SH-SY5Y (cell line): Measurements from ENCODE around the gene VGF.

Experiments used
- GATA2 ChIP-seq: IDR thresholded peaks from 2 replicates; pipeline ENCODE4 v1.6.1; 2011; ENCODE audit warnings: mild to moderate bottlenecking, low read depth, low read length
- GATA3 ChIP-seq: IDR thresholded peaks from 2 replicates; pipeline ENCODE4 v1.6.1; 2011; ENCODE audit warnings: low read depth, mild to moderate bottlenecking, low read length, moderate library complexity

The VGF gene

DNA sequence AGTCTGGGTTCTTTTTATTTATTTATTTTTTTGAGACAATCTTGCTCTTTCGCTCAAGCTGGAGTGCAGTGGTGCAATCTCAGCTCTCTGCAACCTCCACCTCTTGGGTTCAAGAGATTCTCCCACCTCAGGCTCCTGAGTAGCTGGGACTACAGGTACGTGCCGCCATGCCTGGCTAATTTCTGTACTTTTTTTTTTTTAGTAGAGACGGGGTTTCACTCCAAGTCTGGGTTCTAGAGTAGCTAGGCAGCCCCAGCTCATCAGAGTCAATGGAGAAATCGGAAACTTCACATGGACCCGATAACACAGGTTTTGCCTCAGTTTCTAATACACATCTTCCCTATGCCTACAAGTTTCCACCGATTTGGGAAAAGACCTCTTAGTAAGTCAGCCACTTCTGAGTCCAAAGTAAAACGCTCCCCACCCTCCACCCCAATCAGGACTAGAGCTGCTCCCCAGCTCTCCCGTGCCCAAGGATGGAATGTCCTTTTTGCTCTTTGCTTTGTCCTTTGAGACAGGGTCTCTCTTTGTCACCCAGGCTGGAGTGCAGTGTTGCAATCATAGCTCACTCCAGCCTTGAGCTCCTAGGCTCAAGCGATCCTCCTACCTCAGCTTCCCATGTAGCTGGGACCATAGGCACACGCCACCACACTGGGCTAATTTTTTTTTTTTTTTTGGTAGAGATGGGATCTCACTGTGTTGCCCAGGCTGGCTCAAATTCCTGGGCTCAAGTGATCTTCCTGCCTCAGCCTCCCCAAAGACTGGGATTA, 42.3 kb downstream of the VGF start:
- no peak for TF ChIP-seq GATA3
- TF ChIP-seq GATA2: no peak

DNA sequence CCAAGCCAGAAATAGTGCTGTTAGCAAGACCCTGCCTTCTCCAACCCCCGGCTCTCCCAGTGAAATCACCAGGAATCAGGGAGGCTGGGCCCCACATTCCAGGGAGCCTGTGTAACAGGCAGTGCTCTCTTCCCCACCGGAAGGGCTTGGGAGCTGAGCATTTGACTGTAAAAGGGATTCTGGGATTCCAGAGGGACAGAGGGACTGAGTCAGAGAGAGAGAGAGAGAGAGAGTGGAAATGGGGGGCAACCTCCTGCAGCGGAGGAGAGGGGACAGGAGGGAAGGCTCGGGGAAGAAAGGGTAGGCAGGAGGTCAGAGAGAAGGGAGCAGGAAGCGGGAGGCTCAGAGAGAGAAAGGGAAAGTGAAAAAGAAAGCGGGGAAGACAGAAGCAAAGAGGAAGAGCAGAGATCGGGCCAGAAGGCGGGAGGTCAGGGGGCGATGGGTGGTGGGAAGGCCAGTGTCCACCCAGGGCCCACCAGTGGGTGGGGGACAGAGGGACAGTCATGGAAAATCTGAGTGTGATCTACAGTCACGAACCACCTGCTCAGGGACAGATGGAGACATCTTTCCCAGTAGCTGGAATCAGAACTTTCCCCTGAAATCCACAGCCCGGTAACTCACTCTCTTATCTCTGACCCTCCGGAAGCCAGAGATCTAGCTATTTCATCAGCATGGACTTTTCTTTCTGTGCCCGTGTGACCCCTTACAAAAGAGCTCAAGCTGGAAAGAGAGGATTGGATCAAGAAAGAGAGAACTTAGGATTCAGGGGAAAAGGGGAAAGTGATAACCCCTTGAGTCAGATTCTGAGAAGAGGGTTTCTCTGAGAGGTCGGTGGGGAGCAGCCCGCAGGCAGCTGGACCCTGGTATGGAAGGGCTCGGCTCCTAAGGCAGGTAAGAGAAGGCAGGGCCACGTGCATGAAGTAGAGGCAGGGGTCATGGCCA, 43.1 kb downstream of the VGF start:
- TF ChIP-seq GATA2 (no peak), GATA3 (no peak)

DNA sequence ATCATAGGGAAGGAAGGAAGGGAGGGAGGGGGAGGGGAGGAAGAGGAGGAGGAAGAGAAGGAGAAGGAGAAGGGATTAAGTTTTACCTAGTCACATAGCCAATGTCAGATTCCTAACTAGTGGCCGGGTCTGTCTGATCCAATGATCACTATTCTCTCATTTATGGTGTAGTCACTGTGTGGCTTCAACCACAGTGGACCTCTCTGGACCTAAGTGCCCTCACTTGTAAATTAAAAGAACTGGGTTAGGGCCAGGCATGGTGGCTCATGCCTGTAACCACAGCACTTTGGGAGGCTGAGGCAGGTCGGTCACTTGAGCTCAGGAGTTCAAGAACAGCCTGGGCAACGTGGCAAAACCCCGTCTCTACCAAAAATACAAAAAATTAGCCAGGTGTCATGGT, 45.1 kb downstream of the VGF start:
- TF ChIP-seq GATA3: no peak
- TF ChIP-seq GATA2: no peak

GRCh38 chr7:101119876-101120275, 45.5 kb downstream of the VGF start:
- TF ChIP-seq GATA2 (no peak), GATA3 (no peak)

GRCh38 chr7:101118856-101119255, 46.5 kb downstream of the VGF start:
- TF ChIP-seq GATA2: no peak
- TF ChIP-seq GATA3: no peak

GRCh38 chr7:101116898-101117297, 48.5 kb downstream of the VGF start:
- TF ChIP-seq GATA3 (no peak), GATA2 (no peak)

DNA sequence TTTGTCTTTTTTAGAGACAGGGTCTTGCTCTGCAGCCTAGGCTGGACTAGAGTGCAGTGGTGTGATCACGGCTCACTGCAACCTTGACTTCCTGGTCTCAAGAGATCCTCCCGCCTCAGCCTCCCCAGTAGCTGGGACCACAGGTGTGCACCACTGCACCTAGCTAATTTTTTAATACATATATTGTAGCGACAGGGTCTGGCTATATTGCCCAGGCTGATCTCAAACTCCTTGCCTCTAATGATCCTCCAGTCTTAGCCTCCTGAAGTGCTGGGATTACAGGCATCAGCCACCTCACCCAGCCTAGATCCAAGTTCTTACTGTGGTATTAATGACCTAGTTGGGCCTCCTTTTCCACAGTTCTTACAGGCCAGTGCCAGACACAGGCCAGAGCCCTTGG, 50.2 kb downstream of the VGF start:
- TF ChIP-seq GATA2 (no peak), GATA3 (no peak)

- TF ChIP-seq GATA2: no peak
- TF ChIP-seq GATA3: no peak
Measured at GRCh38 chr7:101114492-101114891, 50.9 kb downstream of the VGF start.

DNA sequence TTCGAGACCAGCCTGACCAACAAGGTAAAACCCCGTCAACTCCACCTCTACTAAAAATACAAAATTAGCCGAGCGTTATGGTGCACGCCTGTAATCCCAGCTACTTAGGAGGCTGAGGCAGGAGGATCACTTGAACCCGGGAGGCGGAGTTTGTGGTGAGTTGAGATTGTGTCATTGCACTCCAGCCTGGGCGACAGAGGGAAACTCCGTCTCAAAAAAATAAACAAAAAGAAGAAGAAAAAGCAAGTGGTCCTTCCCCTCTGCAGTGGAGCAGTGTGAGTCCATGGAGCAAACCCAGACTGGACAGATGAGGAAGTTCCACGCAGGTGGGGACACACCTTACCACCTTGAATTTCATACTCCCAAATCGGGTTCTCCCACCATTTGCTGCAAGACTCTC, 51.5 kb downstream of the VGF start:
- TF ChIP-seq GATA3 (no peak), GATA2 (no peak)
